ENCODE measurements around the gene GPC3. TPM values are rescaled to one million over a fixed set of nuclear protein-coding genes. Genes with fewer than 3 reads are reported as not detected.

GPC3 gene
- polyA plus RNA-seq, 1 of the 3 experiments (the other 2 are of a cell fraction): 1.4 TPM

- CTCF ChIA-PET: no interaction called here
- no peak overlapping the region for H3K9ac ChIP-seq
- H3K27ac ChIP-seq (ENCODE audit: low read depth in 2 of 2, low read length in 1 of 2): no peak overlapping the region
- no peak overlapping the region for H3K4me2 ChIP-seq
- WGBS (ENCODE audit: low lambda C conversion rate): 7% methylated on average over 4 of the region's 4 CpGs
- no peak for DNase-seq
- H3K27me3 ChIP-seq (ENCODE audit: insufficient read depth): no peaks in the 10 kb centered on the region
- TF ChIP-seq RAD21 (IDR thresholded peaks at IDR 0.05; ENCODE audit: low read length) (no peak), NRF1 (IDR thresholded peaks at IDR 0.05; ENCODE audit: low read depth, low read length) (no peak), SMC3 (IDR thresholded peaks at IDR 0.05; ENCODE audit: low read depth, low read length) (no peak), CHD2 (IDR thresholded peaks at IDR 0.05; ENCODE audit: low read length, partially characterized antibody) (no peak), MEF2A (IDR thresholded peaks at IDR 0.05; ENCODE audit: borderline replicate concordance, low read depth) (no peak), RXRA (IDR thresholded peaks at IDR 0.05; ENCODE audit: borderline replicate concordance, low read depth) (no peak), POLR2AphosphoS5 (IDR thresholded peaks at IDR 0.05; ENCODE audit: low read depth, low read length) (no peak), GATA2 (CRISPR knock-in tag; IDR thresholded peaks at IDR 0.05) (no peak), YY1 (IDR thresholded peaks at IDR 0.05; ENCODE audit: low read depth) (no peak), RCOR1 (IDR thresholded peaks at IDR 0.05; ENCODE audit: low read length) (no peak), EZH2phosphoT487 (IDR thresholded peaks at IDR 0.05; ENCODE audit: borderline replicate concordance, low read depth) (no peak), USF2 (IDR thresholded peaks at IDR 0.05; ENCODE audit: borderline replicate concordance, low read depth, low read length) (no peak), SIN3A (IDR thresholded peaks at IDR 0.05; ENCODE audit: borderline replicate concordance, low read depth, low read length) (no peak), EP300 (IDR thresholded peaks at IDR 0.05; ENCODE audit: borderline replicate concordance in 1 of 2, low read depth in 1 of 2, low read length in 1 of 2) (no peak), FOXJ3 (CRISPR knock-in tag; IDR thresholded peaks at IDR 0.05) (no peak), TAF1 (IDR thresholded peaks at IDR 0.05; ENCODE audit: borderline replicate concordance, low read depth, low read length) (no peak), MAX (IDR thresholded peaks at IDR 0.05; ENCODE audit: low read depth) (no peak), FOXM1 (IDR thresholded peaks at IDR 0.05; ENCODE audit: low read depth) (no peak)
- TF ChIP-seq, protein P1, sequence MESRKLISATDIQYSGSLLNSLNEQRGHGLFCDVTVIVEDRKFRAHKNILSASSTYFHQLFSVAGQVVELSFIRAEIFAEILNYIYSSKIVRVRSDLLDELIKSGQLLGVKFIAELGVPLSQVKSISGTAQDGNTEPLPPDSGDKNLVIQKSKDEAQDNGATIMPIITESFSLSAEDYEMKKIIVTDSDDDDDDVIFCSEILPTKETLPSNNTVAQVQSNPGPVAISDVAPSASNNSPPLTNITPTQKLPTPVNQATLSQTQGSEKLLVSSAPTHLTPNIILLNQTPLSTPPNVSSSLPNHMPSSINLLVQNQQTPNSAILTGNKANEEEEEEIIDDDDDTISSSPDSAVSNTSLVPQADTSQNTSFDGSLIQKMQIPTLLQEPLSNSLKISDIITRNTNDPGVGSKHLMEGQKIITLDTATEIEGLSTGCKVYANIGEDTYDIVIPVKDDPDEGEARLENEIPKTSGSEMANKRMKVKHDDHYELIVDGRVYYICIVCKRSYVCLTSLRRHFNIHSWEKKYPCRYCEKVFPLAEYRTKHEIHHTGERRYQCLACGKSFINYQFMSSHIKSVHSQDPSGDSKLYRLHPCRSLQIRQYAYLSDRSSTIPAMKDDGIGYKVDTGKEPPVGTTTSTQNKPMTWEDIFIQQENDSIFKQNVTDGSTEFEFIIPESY (IDR thresholded peaks at IDR 0.05; ENCODE audit: borderline replicate concordance, low read depth): no peak
- H3F3A ChIP-seq (replicated peaks; ENCODE audit: insufficient read depth): no peaks in the 10 kb centered on the region
- no peaks in the 10 kb centered on the region for H3K9me2 ChIP-seq
- H3K4me3 ChIP-seq (ENCODE audit: low read depth in 2 of 2, low read length in 1 of 2): no peak overlapping the region
- no peaks in the 10 kb centered on the region for H3K9me3 ChIP-seq
- H3K4me1 ChIP-seq (ENCODE audit: control insufficient read depth in 1 of 2, insufficient read depth in 2 of 2, low read depth in 1 of 2, low read length in 1 of 2): peaks cover 0 to 2% of the 10 kb centered on the region in 2 experiments; a peak in 1 of 4 replicates
- H4K20me1 ChIP-seq (ENCODE audit: insufficient read depth): no peaks in the 10 kb centered on the region
- H3K79me2 ChIP-seq (ENCODE audit: insufficient read depth): no peaks in the 10 kb centered on the region
- POLR2A ChIA-PET: no interaction called here
- no peaks in the 10 kb centered on the region for H3K36me3 ChIP-seq (replicated peaks in 1 of 2; ENCODE audit: control insufficient read depth in 1 of 2, insufficient read depth in 2 of 2, low read length in 1 of 2)
- no peak overlapping the region for H2AFZ ChIP-seq (ENCODE audit: low read depth)
Measured at GRCh38 chrX:133630362-133630761, 355.0 kb downstream of the GPC3 start.

Measured in SK-N-SH (cell line).